GM23338 (cell line): ENCODE results near the gene UGDH. TPM values are rescaled to one million over a fixed set of nuclear protein-coding genes. Genes with fewer than 3 reads are reported as not detected.

ENCODE experiments used
- ATAC-seq: fragments of 200-7000 bp; cut with Tn5 transposase; 3 replicates; pipeline ENCODE4 v1.9.1; 2020
- DNase-seq: peaks from one replicate; pipeline ENCODE4 v3.0.0-alpha.2; 2015; ENCODE audit warnings: low spot score
- H2AFZ ChIP-seq: fragments of 200-600 bp; sonication (generic); 2 replicates; pipeline ENCODE4 v1.8.0; 2016; ENCODE audit warnings: antibody characterized with exemption, mild to moderate bottlenecking, moderate library complexity
- H3F3A ChIP-seq: fragments of 200-600 bp; sonication (generic); replicated peaks from 2 replicates; pipeline ENCODE4 v1.8.0; 2017; ENCODE audit warnings: antibody characterized with exemption, mixed run types, low read depth
- H3K27ac ChIP-seq: fragments of 200-600 bp; sonication (generic); 2 replicates; pipeline ENCODE4 v1.6.1; 2016; ENCODE audit warnings: low read depth
- H3K27me3 ChIP-seq: fragments of 200-600 bp; sonication (generic); 2 replicates; pipeline ENCODE4 v1.8.0; 2016; ENCODE audit warnings: mild to moderate bottlenecking, mixed run types, moderate library complexity; ENCODE audit not compliant: insufficient read depth
- H3K36me3 ChIP-seq: fragments of 200-600 bp; sonication (generic); 2 replicates; pipeline ENCODE4 v1.8.0; 2016; ENCODE audit warnings: mild to moderate bottlenecking; ENCODE audit not compliant: insufficient read depth
- H3K4me1 ChIP-seq: fragments of 200-600 bp; sonication (generic); 2 replicates; pipeline ENCODE4 v1.8.0; 2016; ENCODE audit warnings: mild to moderate bottlenecking, moderate library complexity; ENCODE audit not compliant: insufficient read depth
- H3K4me2 ChIP-seq: fragments of 200-600 bp; sonication (generic); 2 replicates; pipeline ENCODE4 v1.7.1; 2017; ENCODE audit warnings: mixed run types
- H3K4me3 ChIP-seq: fragments of 200-600 bp; sonication (generic); 2 replicates; pipeline ENCODE4 v1.6.1; 2016; ENCODE audit warnings: mixed run types
- H3K79me2 ChIP-seq: fragments of 200-600 bp; sonication (generic); replicated peaks from 2 replicates; pipeline ENCODE4 v1.8.0; 2017; ENCODE audit warnings: mild to moderate bottlenecking; ENCODE audit not compliant: insufficient read depth
- H3K9me2 ChIP-seq: fragments of 200-600 bp; sonication (generic); 2 replicates; pipeline ENCODE4 v1.8.0; 2017; ENCODE audit not compliant: insufficient read depth
- H4K20me1 ChIP-seq: fragments of 200-600 bp; sonication (generic); replicated peaks from 2 replicates; pipeline ENCODE4 v1.8.0; 2017; ENCODE audit warnings: mild to moderate bottlenecking; ENCODE audit not compliant: insufficient read depth
- H3K27ac Mint-ChIP-seq: 2 replicates; pipeline ENCODE4 v1.8.0; 2020; ENCODE audit warnings: inconsistent platforms, mild to moderate bottlenecking, moderate library complexity, mixed read lengths
- H3K27me3 Mint-ChIP-seq: 3 replicates; pipeline ENCODE4 v1.8.0; 2022; ENCODE audit warnings: low read depth, mild to moderate bottlenecking, moderate library complexity, mixed read lengths, inconsistent platforms; ENCODE audit not compliant: insufficient read depth, poor library complexity
- H3K36me3 Mint-ChIP-seq: 3 replicates; pipeline ENCODE4 v1.8.0; 2021; ENCODE audit warnings: low read depth, mild to moderate bottlenecking, inconsistent platforms, moderate library complexity, mixed read lengths
- H3K4me1 Mint-ChIP-seq: 3 replicates; pipeline ENCODE4 v1.8.0; 2020; ENCODE audit warnings: mild to moderate bottlenecking, inconsistent platforms, mixed read lengths
- H3K4me3 Mint-ChIP-seq: 3 replicates; pipeline ENCODE4 v1.8.0; 2021; ENCODE audit warnings: moderate library complexity, mild to moderate bottlenecking, inconsistent platforms, mixed read lengths
- H3K9me3 Mint-ChIP-seq: 3 replicates; pipeline ENCODE4 v1.8.0; 2020; ENCODE audit warnings: moderate library complexity, mild to moderate bottlenecking, inconsistent platforms, mixed read lengths
- CTCF ChIP-seq, 2 experiments: fragments of 200-600 bp in 1 of 2; sonication (generic) in 1 of 2; conservative IDR thresholded peaks; 2 replicates each; pipeline versions ENCODE4 v1.5.1 to v1.6.1; 2016 to 2017; ENCODE audit warnings: antibody characterized with exemption in 2 of 2, low read depth in 2 of 2, mild to moderate bottlenecking in 2 of 2, moderate library complexity in 1 of 2
- EZH2 ChIP-seq: fragments of 200-600 bp; sonication (generic); IDR thresholded peaks from one replicate; pipeline ENCODE4 v1.8.0; 2017; ENCODE audit warnings: antibody characterized with exemption, mild to moderate bottlenecking, low read depth; ENCODE audit not compliant: unreplicated experiment
- EZH2phosphoT487 ChIP-seq: fragments of 200-600 bp; sonication (generic); IDR thresholded peaks from one replicate; pipeline ENCODE4 v1.8.1; 2018; ENCODE audit warnings: antibody characterized with exemption; ENCODE audit not compliant: unreplicated experiment
- JUNB ChIP-seq: IDR thresholded peaks from one replicate; pipeline ENCODE4 v1.6.1; 2016; ENCODE audit warnings: antibody characterized with exemption; ENCODE audit not compliant: unreplicated experiment
- NANOG ChIP-seq: IDR thresholded peaks from 2 replicates; pipeline ENCODE4 v1.6.1; 2016; ENCODE audit warnings: antibody characterized with exemption, borderline replicate concordance
- POLR2AphosphoS5 ChIP-seq: IDR thresholded peaks from 2 replicates; pipeline ENCODE4 v1.6.1; 2016; ENCODE audit warnings: antibody characterized with exemption, low read depth
- STAT1 ChIP-seq: IDR thresholded peaks from one replicate; pipeline ENCODE4 v1.6.1; 2016; ENCODE audit warnings: antibody characterized with exemption; ENCODE audit not compliant: unreplicated experiment
- polyA plus RNA-seq: library from polyadenylated mRNA; unstranded; fragments of >200 nt; fragmentation: Nextera tagmentation; extraction: Ambion mirVana; gene quantifications from 2 replicates; pipeline ENCODE4 v1.2.1, GENCODE V29; 2016
- total RNA-seq: library from RNA; depleted of rRNA; stranded (reverse); fragments of >200 nt; shearing (Covaris generic); gene quantifications from 2 replicates; pipeline ENCODE4 v1.2.3, GENCODE V29; 2014
- TF ChIP-seq, protein P1 (sequence below): IDR thresholded peaks from 2 replicates; pipeline ENCODE4 v1.6.1; 2016; ENCODE audit warnings: antibody characterized with exemption

Gene UGDH
- total and polyA plus RNA-seq, 2 experiments from 2014 or later, result 48.9 to 81.3 TPM

GRCh38 chr4:39498727-39499020 is 28.6 kb downstream of the UGDH start:
- Histone ChIP-seq H3K79me2 (no peaks in the 10 kb centered on the region), H3K4me2 (no peak overlapping the region), H3K9me2 (no peaks in the 10 kb centered on the region), H3F3A (peaks cover 5% of the 10 kb centered on the region; the same call in 1 of the 2 replicates), H3K27ac (no peak overlapping the region; the same call in 1 of the 2 replicates), H2AFZ (no peak overlapping the region), H3K27me3 (no peaks in the 10 kb centered on the region), H3K4me3 (no peak overlapping the region), H4K20me1 (no peaks in the 10 kb centered on the region), H3K36me3 (peaks cover 18% of the 10 kb centered on the region), H3K4me1 (no peaks in the 10 kb centered on the region)
- no peaks in the 10 kb centered on the region for H3K9me3 Mint-ChIP-seq
- no peaks in the 10 kb centered on the region for H3K27me3 Mint-ChIP-seq
- no peak overlapping the region for H3K4me3 Mint-ChIP-seq
- peaks cover 46% of the 10 kb centered on the region for H3K36me3 Mint-ChIP-seq
- TF ChIP-seq EZH2 (no peak), POLR2AphosphoS5 (no peak), NANOG (no peak)
- no peaks in the 10 kb centered on the region; the same call in 2 of the 3 replicates for H3K4me1 Mint-ChIP-seq
- ATAC-seq (no peak), DNase-seq (no peak)
- 0 out of 2 replicates have a peak overlapping the region, but pooled peaks have one; percentile 14 for H3K27ac Mint-ChIP-seq

DNA sequence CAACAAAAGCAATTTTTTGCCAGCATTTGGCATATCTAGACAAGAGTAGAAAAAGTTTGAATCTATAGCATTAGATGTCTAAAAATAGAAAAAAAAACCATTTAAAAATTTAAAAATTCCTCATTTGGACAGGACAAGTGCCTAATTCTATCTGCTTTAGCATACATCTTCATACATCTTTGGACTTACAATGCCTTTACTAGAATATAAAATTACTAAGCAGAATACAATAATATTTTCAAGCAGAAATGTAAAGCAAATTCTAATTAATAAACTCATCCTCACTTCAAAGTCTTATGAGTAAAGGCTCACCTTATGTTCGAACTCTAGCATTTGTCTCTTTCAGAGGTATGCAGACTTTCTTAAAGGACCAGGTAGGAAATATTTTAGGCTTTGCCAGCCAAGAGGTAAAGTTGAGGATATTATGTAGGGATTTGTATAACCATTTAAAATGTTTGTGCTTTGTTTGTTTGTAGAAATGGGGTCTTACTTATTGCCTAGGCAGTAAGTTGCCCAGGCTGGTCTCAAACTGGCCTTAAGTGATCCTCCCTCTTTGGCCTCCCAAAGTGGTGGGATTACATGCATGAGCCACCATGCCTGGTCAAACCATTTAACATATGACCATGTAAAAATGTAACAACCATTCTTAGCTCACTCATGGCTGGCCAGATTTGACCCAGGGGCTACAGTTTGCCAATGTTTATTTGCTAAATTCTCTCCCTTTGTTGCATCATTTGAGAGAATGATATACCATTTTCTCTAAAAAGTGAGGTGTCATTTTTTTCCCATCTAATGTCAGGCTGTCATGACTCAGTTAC is 29.1 kb downstream of the UGDH start:
- peak overlapping the region; percentile 41; the same call in 1 of the 2 replicates for H3K27ac ChIP-seq
- peaks cover 13% of the 10 kb centered on the region for H3K36me3 ChIP-seq
- no peaks in the 10 kb centered on the region for H4K20me1 ChIP-seq
- H3K4me3 ChIP-seq, result no peak overlapping the region
- ATAC-seq (no peak), DNase-seq (no peak)
- no peak overlapping the region for H2AFZ ChIP-seq
- H3K9me2 ChIP-seq, result no peaks in the 10 kb centered on the region
- H3K79me2 ChIP-seq, result no peaks in the 10 kb centered on the region
- Mint-ChIP-seq H3K36me3 (peaks cover 41% of the 10 kb centered on the region), H3K27ac (0 out of 2 replicates have a peak overlapping the region, but pooled peaks have one; percentile 14), H3K4me3 (no peak overlapping the region), H3K27me3 (no peaks in the 10 kb centered on the region), H3K9me3 (no peaks in the 10 kb centered on the region), H3K4me1 (no peaks in the 10 kb centered on the region; the same call in 2 of the 3 replicates)
- H3K4me2 ChIP-seq, result no peak overlapping the region
- peaks cover 5% of the 10 kb centered on the region; the same call in 1 of the 2 replicates for H3F3A ChIP-seq
- TF ChIP-seq EZH2phosphoT487 (no peak), STAT1 (no peak), POLR2AphosphoS5 (no peak), CTCF (conservative IDR thresholded peaks at IDR 0.05; ENCODE audit: low read depth in 2 of 2) (no peak)
- H3K4me1 ChIP-seq, result no peaks in the 10 kb centered on the region
- no peaks in the 10 kb centered on the region for H3K27me3 ChIP-seq

GRCh38 chr4:39495446-39496213 is 31.6 kb downstream of the UGDH start:
- no peak for ATAC-seq
- TF ChIP-seq, protein P1, sequence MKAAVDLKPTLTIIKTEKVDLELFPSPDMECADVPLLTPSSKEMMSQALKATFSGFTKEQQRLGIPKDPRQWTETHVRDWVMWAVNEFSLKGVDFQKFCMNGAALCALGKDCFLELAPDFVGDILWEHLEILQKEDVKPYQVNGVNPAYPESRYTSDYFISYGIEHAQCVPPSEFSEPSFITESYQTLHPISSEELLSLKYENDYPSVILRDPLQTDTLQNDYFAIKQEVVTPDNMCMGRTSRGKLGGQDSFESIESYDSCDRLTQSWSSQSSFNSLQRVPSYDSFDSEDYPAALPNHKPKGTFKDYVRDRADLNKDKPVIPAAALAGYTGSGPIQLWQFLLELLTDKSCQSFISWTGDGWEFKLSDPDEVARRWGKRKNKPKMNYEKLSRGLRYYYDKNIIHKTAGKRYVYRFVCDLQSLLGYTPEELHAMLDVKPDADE, result no peak
- TF ChIP-seq EZH2 (no peak), JUNB (no peak)

More at GRCh38 chr4:39495446-39496213, 31.6 kb downstream of the UGDH start:
- Histone ChIP-seq H3K4me1 (no peaks in the 10 kb centered on the region), H3K9me2 (no peaks in the 10 kb centered on the region), H3K27ac (no peak overlapping the region), H4K20me1 (no peaks in the 10 kb centered on the region), H3K79me2 (no peaks in the 10 kb centered on the region), H3F3A (peaks cover 5% of the 10 kb centered on the region; the same call in 1 of the 2 replicates), H3K4me3 (no peak overlapping the region), H3K4me2 (no peak overlapping the region), H3K27me3 (no peaks in the 10 kb centered on the region), H2AFZ (no peak overlapping the region; the same call in 1 of the 2 replicates), H3K36me3 (no peaks in the 10 kb centered on the region; the same call in none of the 2 replicates)
- H3K4me3 Mint-ChIP-seq, result no peak overlapping the region
- DNase-seq, result no peak
- H3K36me3 Mint-ChIP-seq, result peaks cover 20% of the 10 kb centered on the region
- no peaks in the 10 kb centered on the region for H3K27me3 Mint-ChIP-seq
- H3K4me1 Mint-ChIP-seq, result no peaks in the 10 kb centered on the region; the same call in 2 of the 3 replicates
- H3K27ac Mint-ChIP-seq, result no peak overlapping the region
- H3K9me3 Mint-ChIP-seq, result no peaks in the 10 kb centered on the region
